IMR-90 (cell line): ENCODE measurements around the gene IP6K1. TPM values are rescaled to one million over a fixed set of nuclear protein-coding genes. Genes with fewer than 3 reads are reported as not detected.
A peak's percentile ranks its signal among the peaks of the same experiment; 100 is the strongest.

Experiments
- ATAC-seq: fragments of 200-7000 bp; cut with Tn5 transposase; 2 replicates; pipeline ENCODE4 v1.9.1; 2020; ENCODE audit warnings: low read depth, mild to moderate bottlenecking, moderate library complexity
- BruUV-seq: library from RNA; stranded (reverse); fragments of 400-500 nt; replicated peaks from 2 replicates; lab custom pipeline; 2021; lab: Mats Ljungman, UMichigan
- CTCF ChIA-PET: fragments of 300-600 bp; formaldehyde crosslinking; extraction: SDS; loops from one replicate; lab custom pipeline; 2021; ENCODE audit warnings: antibody characterized with exemption; lab: Yijun Ruan, JAX
- POLR2A ChIA-PET: fragments of 300-600 bp; sonication (Branson Sonifier 250); formaldehyde crosslinking; loops from one replicate; lab custom pipeline; 2022; ENCODE audit warnings: antibody characterized with exemption; ENCODE audit not compliant: unreplicated experiment; lab: Charles Lee
- DNase-seq: peaks from one replicate; pipeline ENCODE4 v3.0.0; 2013
- H2AFZ ChIP-seq: replicated peaks from 2 replicates; pipeline ENCODE3; 2013; ENCODE audit warnings: low read length, mild to moderate bottlenecking; ENCODE audit not compliant: poor library complexity
- H2AK5ac ChIP-seq: 2 replicates; pipeline ENCODE4 v1.6.1; 2013; ENCODE audit warnings: low read depth, low read length, inconsistent platforms
- H2AK9ac ChIP-seq: replicated peaks from 2 replicates; pipeline ENCODE3; 2013; ENCODE audit warnings: mild to moderate bottlenecking, low read depth, low read length, moderate library complexity; ENCODE audit not compliant: poor library complexity
- H2BK120ac ChIP-seq: 2 replicates; pipeline ENCODE4 v1.6.1; 2013; ENCODE audit warnings: low read depth, low read length, inconsistent platforms
- H2BK15ac ChIP-seq: 3 replicates; pipeline ENCODE4 v1.6.1; 2013; ENCODE audit warnings: low read depth, low read length, inconsistent platforms
- H2BK20ac ChIP-seq: 2 replicates; pipeline ENCODE4 v1.6.1; 2013; ENCODE audit warnings: low read depth, mild to moderate bottlenecking, inconsistent platforms, low read length, moderate library complexity
- H2BK5ac ChIP-seq: 2 replicates; pipeline ENCODE4 v1.6.1; 2013; ENCODE audit warnings: mild to moderate bottlenecking, low read depth, low read length, inconsistent platforms; ENCODE audit not compliant: poor library complexity, severe bottlenecking
- H3K14ac ChIP-seq: replicated peaks from 2 replicates; pipeline ENCODE4 v1.6.1; 2013; ENCODE audit warnings: low read depth, low read length, inconsistent platforms
- H3K18ac ChIP-seq: 2 replicates; pipeline ENCODE4 v1.6.1; 2013; ENCODE audit warnings: low read depth, low read length, control low read depth
- H3K23ac ChIP-seq: 2 replicates; pipeline ENCODE4 v1.6.1; 2013; ENCODE audit warnings: low read depth, low read length, inconsistent platforms
- H3K27ac ChIP-seq: 2 replicates; pipeline ENCODE4 v1.5.1; 2013; ENCODE audit warnings: mild to moderate bottlenecking, control low read depth, low read length; ENCODE audit not compliant: insufficient read depth
- H3K27me3 ChIP-seq: 2 replicates; pipeline ENCODE4 v1.6.1; 2013; ENCODE audit warnings: low read length; ENCODE audit not compliant: control insufficient read depth, insufficient read depth
- H3K36me3 ChIP-seq: 2 replicates; pipeline ENCODE4 v1.6.1; 2013; ENCODE audit warnings: low read length, mixed read lengths; ENCODE audit not compliant: control insufficient read depth, insufficient read depth
- H3K4ac ChIP-seq: 2 replicates; pipeline ENCODE4 v1.6.1; 2013; ENCODE audit warnings: low read depth, low read length, inconsistent platforms
- H3K4me1 ChIP-seq: 2 replicates; pipeline ENCODE4 v1.6.1; 2013; ENCODE audit warnings: low read length, mixed read lengths; ENCODE audit not compliant: control insufficient read depth, insufficient read depth
- H3K4me2 ChIP-seq: 2 replicates; pipeline ENCODE4 v1.6.1; 2013; ENCODE audit warnings: low read depth, mild to moderate bottlenecking, control low read depth, low read length, moderate library complexity
- H3K4me3 ChIP-seq: 2 replicates; pipeline ENCODE4 v1.5.1; 2013; ENCODE audit warnings: low read depth, mild to moderate bottlenecking, control low read depth, low read length, moderate library complexity; ENCODE audit not compliant: insufficient read depth
- H3K56ac ChIP-seq: 2 replicates; pipeline ENCODE4 v1.6.1; 2013; ENCODE audit warnings: low read length, inconsistent platforms; ENCODE audit not compliant: insufficient read depth; ENCODE audit errors: extremely low read depth
- H3K79me1 ChIP-seq, 2 experiments: 2 replicates each; pipeline ENCODE4 v1.6.1; 2013; ENCODE audit warnings: low read length in 2 of 2, inconsistent platforms in 1 of 2, low read depth in 1 of 2
- H3K9ac ChIP-seq: 2 replicates; pipeline ENCODE4 v1.6.1; 2013; ENCODE audit warnings: low read depth, low read length, control low read depth
- H3K9me1 ChIP-seq: 2 replicates; pipeline ENCODE4 v1.6.1; 2013; ENCODE audit warnings: low read length, inconsistent platforms; ENCODE audit not compliant: insufficient read depth
- H3K9me3 ChIP-seq: 2 replicates; pipeline ENCODE4 v1.6.1; 2013; ENCODE audit warnings: low read length; ENCODE audit not compliant: control insufficient read depth, insufficient read depth
- H4K20me1 ChIP-seq: 2 replicates; pipeline ENCODE4 v1.6.1; 2013; ENCODE audit warnings: low read length, inconsistent platforms; ENCODE audit not compliant: insufficient read depth
- H4K5ac ChIP-seq: 2 replicates; pipeline ENCODE4 v1.6.1; 2013; ENCODE audit warnings: mild to moderate bottlenecking, low read depth, low read length, control low read depth
- H4K8ac ChIP-seq, 2 experiments: 2 replicates each; pipeline ENCODE4 v1.6.1; 2013; ENCODE audit warnings: low read depth in 2 of 2, low read length in 2 of 2, control low read depth in 1 of 2, inconsistent platforms in 1 of 2
- H4K91ac ChIP-seq: 2 replicates; pipeline ENCODE4 v1.6.1; 2013; ENCODE audit warnings: low read depth, low read length, inconsistent platforms; ENCODE audit not compliant: insufficient read depth
- BHLHE40 ChIP-seq: fragments of 150-350 bp; IDR thresholded peaks from 2 replicates; pipeline ENCODE4 v1.6.1; 2016; ENCODE audit warnings: mild to moderate bottlenecking, low read depth, low read length
- CEBPB ChIP-seq: IDR thresholded peaks from 2 replicates; pipeline ENCODE4 v1.6.1; 2012; ENCODE audit warnings: low read depth, low read length, improper control_type of control experiment
- CHD1 ChIP-seq: IDR thresholded peaks from 2 replicates; pipeline ENCODE4 v1.6.1; 2012; ENCODE audit warnings: low read depth, low read length, improper control_type of control experiment
- CTCF ChIP-seq: conservative IDR thresholded peaks from 2 replicates; pipeline ENCODE4 v1.5.1; 2012; ENCODE audit warnings: mild to moderate bottlenecking, low read depth, low read length, improper control_type of control experiment
- FOS ChIP-seq: fragments of 150-350 bp; IDR thresholded peaks from 2 replicates; pipeline ENCODE4 v1.6.1; 2016; ENCODE audit warnings: low read depth, low read length
- MAFK ChIP-seq: IDR thresholded peaks from 2 replicates; pipeline ENCODE4 v1.6.1; 2012; ENCODE audit warnings: low read depth, low read length, improper control_type of control experiment
- MAZ ChIP-seq: IDR thresholded peaks from 2 replicates; pipeline ENCODE4 v1.6.1; 2012; ENCODE audit warnings: low read depth, mild to moderate bottlenecking, low read length, improper control_type of control experiment, moderate library complexity, borderline replicate concordance
- MXI1 ChIP-seq: IDR thresholded peaks from 2 replicates; pipeline ENCODE4 v1.6.1; 2012; ENCODE audit warnings: low read depth, mild to moderate bottlenecking, low read length, moderate library complexity, borderline replicate concordance
- NFE2L2 ChIP-seq: fragments of 150-350 bp; IDR thresholded peaks from 2 replicates; pipeline ENCODE4 v1.6.1; 2016; ENCODE audit warnings: low read depth, mild to moderate bottlenecking, low read length
- POLR2A ChIP-seq: IDR thresholded peaks from 2 replicates; pipeline ENCODE4 v1.6.1; 2012; ENCODE audit warnings: mild to moderate bottlenecking, low read depth, low read length
- RAD21 ChIP-seq: IDR thresholded peaks from 2 replicates; pipeline ENCODE4 v1.6.1; 2012; ENCODE audit warnings: low read length, improper control_type of control experiment
- RCOR1 ChIP-seq: IDR thresholded peaks from 2 replicates; pipeline ENCODE4 v1.6.1; 2012; ENCODE audit warnings: mild to moderate bottlenecking, low read length, improper control_type of control experiment; ENCODE audit not compliant: insufficient replicate concordance
- RFX5 ChIP-seq: IDR thresholded peaks from 2 replicates; pipeline ENCODE4 v1.8.0; 2012; ENCODE audit warnings: low read depth, mild to moderate bottlenecking, low read length, moderate library complexity
- SMC3 ChIP-seq: fragments of 150-350 bp; IDR thresholded peaks from 2 replicates; pipeline ENCODE4 v1.6.1; 2016; ENCODE audit warnings: low read depth, mild to moderate bottlenecking, antibody characterized with exemption, low read length, moderate library complexity
- USF2 ChIP-seq: fragments of 150-350 bp; IDR thresholded peaks from 2 replicates; pipeline ENCODE4 v1.6.1; 2017; ENCODE audit warnings: mild to moderate bottlenecking, antibody characterized with exemption, low read length, low read depth
- WGBS, 2 experiments: methylation state at CpG; one replicate each; pipeline versions ENCODE4 v1.1.5 to v1.1.7; 2013; ENCODE audit warnings: missing lambda C conversion rate in 2 of 2; ENCODE audit not compliant: insufficient read length in 1 of 2; ENCODE audit errors: extremely low coverage in 2 of 2; 5-methylcytosine and 5-hydroxymethylcytosine counted together
- dilution Hi-C: fragments of 300-500 bp; cut with HindIII; formaldehyde crosslinking; loops from one replicate; pipeline ENCODE4 v1.14.3; 2018; ENCODE audit warnings: low sequenced_read_pairs; ENCODE audit not compliant: unreplicated experiment
- in situ Hi-C: fragments of 300-500 bp; cut with MboI; formaldehyde crosslinking; loops from 3 replicates; pipeline ENCODE4 v1.14.3; 2019; ENCODE audit warnings: low sequenced_read_pairs, inconsistent platforms, mixed read lengths
- intact Hi-C: fragments of 100-400 bp; cut with micrococcal nuclease; formaldehyde crosslinking; loops from 2 replicates; pipeline ENCODE4 v1.10.0; 2022
- polyA plus RNA-seq, 3 experiments: library from polyadenylated mRNA; depleted of rRNA; stranded (reverse); fragments of >200 nt; gene quantifications; 2 replicates each; pipeline ENCODE4 v1.2.3, GENCODE V29; 2012; ENCODE audit warnings: low replicate concordance in 1 of 3
- total RNA-seq: library from RNA; depleted of rRNA; stranded (reverse); fragments of >200 nt; gene quantifications from 2 replicates; pipeline ENCODE4 v1.2.3, GENCODE V29; 2012

Gene IP6K1
- total and polyA plus RNA-seq, 2 of the 4 experiments (the other 2 are of a cell fraction), result 28.3 to 28.7 TPM

GRCh38 chr3:49689046-49689907, 97.1 kb downstream of the IP6K1 start, which contains the start of the genes MST1 and RNF123:
MST1 (minus strand) TSS chr3:49689474; CDS start chr3:49688691, 783 bp downstream.
RNF123 (plus strand) TSS chr3:49689557; CDS start chr3:49691166, 1,609 bp downstream.
- DNase-seq (peak; percentile 89), ATAC-seq (peak; percentile 83)
- peak within 1 kb of the TSS; percentile 69 for H2BK5ac ChIP-seq
- H3K9ac ChIP-seq, result peak within 1 kb of the TSS; percentile 89
- peak within 1 kb of the TSS; percentile 93 for H3K4ac ChIP-seq
- H3K18ac ChIP-seq, result 0 out of 2 replicates have a peak within 1 kb of the TSS, but pooled peaks have one; percentile 22
- H3K9me1 ChIP-seq, result no peaks in the 10 kb centered on the region
- in situ Hi-C loops, result no loop called here
- peak within 1 kb of the TSS; percentile 84 for H3K27ac ChIP-seq
- H3K4me1 ChIP-seq, result peaks cover 2% of the 10 kb centered on the region; the same call in 1 of the 2 replicates
- ChIA-PET POLR2A (no interaction called here), CTCF (no interaction called here)
- H3K4me3 ChIP-seq, result peak within 1 kb of the TSS; percentile 79
- H2AK9ac ChIP-seq, result peak within 1 kb of the TSS; percentile 65
- peak within 1 kb of the TSS; percentile 67; the same call in 1 of the 2 replicates for H3K23ac ChIP-seq
- H4K91ac ChIP-seq, result peak within 1 kb of the TSS; percentile 66
- H3K4me2 ChIP-seq, result peak within 1 kb of the TSS; percentile 80
- BruUV-seq, result no TSS peak
- peaks cover 4% of the 10 kb centered on the region for H3K36me3 ChIP-seq
- intact Hi-C loops, result no loop called here
- H2AK5ac ChIP-seq, result peak within 1 kb of the TSS; percentile 94
- H3K14ac ChIP-seq, result peak within 1 kb of the TSS; percentile 68
- no peak within 1 kb of the TSS for H2BK15ac ChIP-seq
- no peaks in the 10 kb centered on the region for H3K27me3 ChIP-seq
- H3K56ac ChIP-seq, result peak within 1 kb of the TSS; percentile 55
- 0 out of 2 replicates have a peak within 1 kb of the TSS, but pooled peaks have one; percentile 20 for H2BK120ac ChIP-seq
- H3K9me3 ChIP-seq, result no peaks in the 10 kb centered on the region
- dilution Hi-C loops, result no loop called here
- peak within 1 kb of the TSS; percentile 96 to 98 for H4K8ac ChIP-seq
- H4K5ac ChIP-seq, result peak within 1 kb of the TSS; percentile 92
- H3K79me1 ChIP-seq, result peaks cover under 1 to 28% of the 10 kb centered on the region in 2 experiments
- H2BK20ac ChIP-seq, result no peak within 1 kb of the TSS
- peak within 1 kb of the TSS; percentile 93 for H2AFZ ChIP-seq
- 2% methylated on average over 35 of the region's 66 CpGs; no CpG with 5 or more reads in 1 of the 2 experiments for WGBS, 2 experiments
- H4K20me1 ChIP-seq, result no peaks in the 10 kb centered on the region
- TF ChIP-seq MXI1 (0 out of 2 replicates have a peak, but pooled peaks have one; percentile 26), CHD1 (no peak), RFX5 (no peak), CTCF (peak; percentile 43), RCOR1 (no peak), POLR2A (no peak), FOS (no peak), MAZ (peak; percentile 68; the same call in 1 of the 2 replicates), BHLHE40 (no peak), RAD21 (no peak), CEBPB (no peak), SMC3 (no peak), MAFK (no peak), USF2 (no peak), NFE2L2 (no peak)
